Stimulated activated CD4-positive, alpha-beta T cell treated with anti-CD3 and anti-CD28 coated beads, Interleukin-15, amount 100 ng/mL, for 24 hours (primary cell): ENCODE data around the gene LIMK2.
"Not testable (repeated sequence)": the region's sequence is repeated elsewhere in the genome, so short reads cannot be mapped to it uniquely, and the experiment has no call there.

ENCODE experiments used
- DNase-seq: peaks from one replicate; pipeline ENCODE4 v3.0.0-alpha.2; 2020

The LIMK2 gene

GRCh38 chr22:31212783-31213629 lies 908 bp downstream of the LIMK2 start:
- DNase-seq: peak; percentile 6

GRCh38 chr22:31215018-31215535 lies 3.0 kb downstream of the LIMK2 start:
- no peak for DNase-seq

- no peak for DNase-seq
These were observed 6.6 kb downstream of the LIMK2 start for GRCh38 chr22:31218565-31219262.

- no peak for DNase-seq
These were observed 9.0 kb downstream of the LIMK2 start for GRCh38 chr22:31221084-31221483.

GRCh38 chr22:31222736-31223135 lies 10.6 kb downstream of the LIMK2 start:
- DNase-seq: no peak

- no peak for DNase-seq
These were observed 11.7 kb downstream of the LIMK2 start for GRCh38 chr22:31223786-31224191.

- not testable (repeated sequence) for DNase-seq
These were observed 12.6 kb downstream of the LIMK2 start for GRCh38 chr22:31224691-31225090.

- no peak for DNase-seq
These were observed 15.1 kb downstream of the LIMK2 start for GRCh38 chr22:31227186-31227585.

GRCh38 chr22:31229402-31230079 lies 17.4 kb downstream of the LIMK2 start:
- no peak for DNase-seq

- DNase-seq: no peak
These were observed 18.2 kb downstream of the LIMK2 start for GRCh38 chr22:31230155-31230870.

GRCh38 chr22:31230871-31231621 lies 18.9 kb downstream of the LIMK2 start:
- DNase-seq: peak; percentile 24

GRCh38 chr22:31233001-31233400 lies 20.9 kb downstream of the LIMK2 start:
- no peak for DNase-seq

- no peak for DNase-seq
These were observed 23.0 kb downstream of the LIMK2 start for GRCh38 chr22:31235081-31235480.

- not testable (repeated sequence) for DNase-seq
These were observed 23.9 kb downstream of the LIMK2 start for GRCh38 chr22:31236044-31236443.

- DNase-seq: no peak
These were observed 26.0 kb downstream of the LIMK2 start for GRCh38 chr22:31238057-31238456.

- no peak for DNase-seq
These were observed 27.8 kb downstream of the LIMK2 start for GRCh38 chr22:31239771-31240370.

- no peak for DNase-seq
These were observed 29.1 kb downstream of the LIMK2 start for GRCh38 chr22:31241200-31241599.

GRCh38 chr22:31241936-31242335 lies 29.8 kb downstream of the LIMK2 start:
- no peak for DNase-seq

- no peak for DNase-seq
These were observed 31.4 kb downstream of the LIMK2 start for GRCh38 chr22:31243339-31244045.

GRCh38 chr22:31244046-31244942 lies 32.2 kb downstream of the LIMK2 start:
- no peak for DNase-seq
